Keratinocyte (primary cell): ENCODE results near the gene VWA3A. TPM values are rescaled to one million over a fixed set of nuclear protein-coding genes. Genes with fewer than 3 reads are reported as not detected.

Experiments
- DNase-seq: peaks from one replicate; pipeline ENCODE4 v3.0.0-alpha.2; 2011; ENCODE audit warnings: low read depth, missing footprints, low spot score
- FAIRE-seq: peaks from 2 replicates; lab custom pipeline; 2011; peaks lifted over from hg19 to GRCh38; lab: Jason Lieb, UNC
- H2AFZ ChIP-seq: 2 replicates; pipeline ENCODE4 v1.6.0; 2012; ENCODE audit warnings: low read length, control low read depth, inconsistent platforms; ENCODE audit not compliant: control insufficient read depth
- H3K27ac ChIP-seq: 2 replicates; pipeline ENCODE4 v1.5.1; 2011; ENCODE audit warnings: low read length; ENCODE audit not compliant: control insufficient read depth, insufficient read depth
- H3K27me3 ChIP-seq: 3 replicates; pipeline ENCODE4 v1.6.0; 2011; ENCODE audit warnings: low read length; ENCODE audit not compliant: control insufficient read depth, insufficient read depth; ENCODE audit errors: extremely low read depth
- H3K36me3 ChIP-seq, 2 experiments: 2 replicates in 1 of 2; 3 replicates in 1 of 2; pipeline ENCODE4 v1.5.1; 2011; ENCODE audit warnings: low read length in 2 of 2, mild to moderate bottlenecking in 1 of 2; ENCODE audit not compliant: control insufficient read depth in 2 of 2, insufficient read depth in 2 of 2; ENCODE audit errors: extremely low read depth in 1 of 2
- H3K4me1 ChIP-seq: 3 replicates; pipeline ENCODE4 v1.5.1; 2011; ENCODE audit warnings: low read length; ENCODE audit not compliant: control insufficient read depth, insufficient read depth; ENCODE audit errors: extremely low read depth
- H3K4me2 ChIP-seq: 3 replicates; pipeline ENCODE4 v1.6.0; 2011; ENCODE audit warnings: low read depth, low read length; ENCODE audit not compliant: control insufficient read depth, insufficient read depth; ENCODE audit errors: extremely low read depth
- H3K4me3 ChIP-seq, 3 experiments: fragments of 200-600 bp in 1 of 3; sonication (generic) in 1 of 3; 2 replicates in 2 of 3; 3 replicates in 1 of 3; pipeline ENCODE4 v1.5.1; 2011 to 2016; ENCODE audit warnings: low read length in 3 of 3, mild to moderate bottlenecking in 3 of 3, control low read depth in 2 of 3, inconsistent platforms in 1 of 3, low read depth in 1 of 3, mixed read lengths in 1 of 3, mixed run types in 1 of 3, moderate library complexity in 1 of 3; ENCODE audit not compliant: control insufficient read depth in 2 of 3, insufficient read depth in 2 of 3; ENCODE audit errors: extremely low read depth in 1 of 3
- H3K79me2 ChIP-seq: 2 replicates; pipeline ENCODE4 v1.6.0; 2012; ENCODE audit warnings: low read length; ENCODE audit not compliant: control insufficient read depth, insufficient read depth
- H3K9ac ChIP-seq: 3 replicates; pipeline ENCODE4 v1.6.0; 2011; ENCODE audit warnings: low read length; ENCODE audit not compliant: control insufficient read depth, insufficient read depth; ENCODE audit errors: extremely low read depth
- H3K9me1 ChIP-seq: 3 replicates; pipeline ENCODE4 v1.6.0; 2011; ENCODE audit warnings: low read length; ENCODE audit not compliant: control insufficient read depth, insufficient read depth; ENCODE audit errors: extremely low read depth
- H3K9me3 ChIP-seq: 2 replicates; pipeline ENCODE4 v1.5.1; 2012; ENCODE audit warnings: low read depth, low read length; ENCODE audit not compliant: control insufficient read depth
- H4K20me1 ChIP-seq: 3 replicates; pipeline ENCODE4 v1.6.0; 2011; ENCODE audit warnings: low read length; ENCODE audit not compliant: control insufficient read depth, insufficient read depth; ENCODE audit errors: extremely low read depth
- EZH2 ChIP-seq: IDR thresholded peaks from one replicate; pipeline ENCODE4 v1.6.1; 2012; ENCODE audit warnings: inconsistent platforms, mild to moderate bottlenecking, low read length, moderate library complexity
- dilution Hi-C: fragments of 300-500 bp; cut with MboI; formaldehyde crosslinking; loops from one replicate; pipeline ENCODE4 v1.7.0; 2020; ENCODE audit warnings: low sequenced_read_pairs; ENCODE audit not compliant: extremely low pct_ligation_motif_present
- polyA plus RNA-seq, 5 experiments: library from polyadenylated mRNA; depleted of rRNA in 3 of 5; stranded (reverse) in 3 of 5; stranded (forward) in 1 of 5; unstranded in 1 of 5; fragments of >200 nt; gene quantifications; 1 replicate in 1 of 5; 2 replicates in 3 of 5; 3 replicates in 1 of 5; pipeline versions ENCODE4 v1.2.1 to v1.2.3, GENCODE V29; 2011 to 2012; ENCODE audit warnings: missing spikeins in 2 of 5, low read depth in 1 of 5, low replicate concordance in 1 of 5
- TF ChIP-seq, protein P1 (sequence below), 3 experiments: IDR thresholded peaks in 1 of 3; conservative IDR thresholded peaks in 1 of 3; optimal IDR thresholded peaks in 1 of 3; 2 replicates in 2 of 3; 3 replicates in 1 of 3; pipeline versions ENCODE3 to v1.5.1; 2011; ENCODE audit warnings: low read length in 3 of 3, mild to moderate bottlenecking in 3 of 3, moderate library complexity in 2 of 3, control low read depth in 1 of 3, inconsistent platforms in 1 of 3; ENCODE audit not compliant: insufficient read depth in 2 of 3; ENCODE audit errors: extremely low read depth in 1 of 3

VWA3A gene
- polyA plus RNA-seq, 1 donor (not counting 4 experiments of a cell fraction or from before 2014, with no cell fraction given) = 0.05 TPM

DNA sequence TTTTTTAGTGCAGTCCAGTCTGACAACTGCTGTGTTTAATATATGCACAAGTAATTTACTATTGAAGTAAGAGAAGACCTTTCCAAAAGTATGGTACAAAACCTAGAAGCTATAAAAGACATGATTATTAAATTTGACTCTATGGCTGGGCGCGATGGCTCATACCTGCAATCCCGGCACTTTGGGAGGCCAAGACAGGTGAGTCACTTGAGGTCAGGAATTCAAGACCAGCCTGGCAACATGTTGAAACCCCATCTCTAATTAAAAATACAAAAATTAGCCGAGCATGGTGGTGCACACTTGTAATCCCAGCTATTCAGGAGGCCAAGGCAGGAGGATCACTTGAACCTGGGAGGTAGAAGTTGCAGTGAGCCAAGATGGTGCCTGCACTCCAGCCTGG is 41.4 kb upstream of the VWA3A start:
- dilution Hi-C loops = no loop called here
- H3K27me3 ChIP-seq = no peaks in the 10 kb centered on the region
- peak overlapping the region; percentile 12 for H3K4me2 ChIP-seq
- peaks cover 67% of the 10 kb centered on the region for H3K79me2 ChIP-seq
- peaks cover 0 to 6% of the 10 kb centered on the region in 2 experiments for H3K36me3 ChIP-seq
- no peaks in the 10 kb centered on the region for H3K9me3 ChIP-seq
- no peak for TF ChIP-seq EZH2
- TF ChIP-seq, protein P1, sequence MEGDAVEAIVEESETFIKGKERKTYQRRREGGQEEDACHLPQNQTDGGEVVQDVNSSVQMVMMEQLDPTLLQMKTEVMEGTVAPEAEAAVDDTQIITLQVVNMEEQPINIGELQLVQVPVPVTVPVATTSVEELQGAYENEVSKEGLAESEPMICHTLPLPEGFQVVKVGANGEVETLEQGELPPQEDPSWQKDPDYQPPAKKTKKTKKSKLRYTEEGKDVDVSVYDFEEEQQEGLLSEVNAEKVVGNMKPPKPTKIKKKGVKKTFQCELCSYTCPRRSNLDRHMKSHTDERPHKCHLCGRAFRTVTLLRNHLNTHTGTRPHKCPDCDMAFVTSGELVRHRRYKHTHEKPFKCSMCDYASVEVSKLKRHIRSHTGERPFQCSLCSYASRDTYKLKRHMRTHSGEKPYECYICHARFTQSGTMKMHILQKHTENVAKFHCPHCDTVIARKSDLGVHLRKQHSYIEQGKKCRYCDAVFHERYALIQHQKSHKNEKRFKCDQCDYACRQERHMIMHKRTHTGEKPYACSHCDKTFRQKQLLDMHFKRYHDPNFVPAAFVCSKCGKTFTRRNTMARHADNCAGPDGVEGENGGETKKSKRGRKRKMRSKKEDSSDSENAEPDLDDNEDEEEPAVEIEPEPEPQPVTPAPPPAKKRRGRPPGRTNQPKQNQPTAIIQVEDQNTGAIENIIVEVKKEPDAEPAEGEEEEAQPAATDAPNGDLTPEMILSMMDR (optimal IDR thresholded peaks at IDR 0.05 in 1 of 3, IDR thresholded peaks at IDR 0.05 in 1 of 3, conservative IDR thresholded peaks at IDR 0.05 in 1 of 3; ENCODE audit: extremely low read depth in 1 of 3, insufficient read depth in 2 of 3, low read length in 3 of 3) = no peak
- no peaks in the 10 kb centered on the region for H4K20me1 ChIP-seq
- H3K4me3 ChIP-seq = no peak overlapping the region
- no peak overlapping the region for H2AFZ ChIP-seq
- DNase-seq (no peak), FAIRE-seq (peak; percentile 5)
- H3K9ac ChIP-seq = no peak overlapping the region
- peak overlapping the region; percentile 24 for H3K27ac ChIP-seq
- no peaks in the 10 kb centered on the region for H3K9me1 ChIP-seq
- H3K4me1 ChIP-seq = peaks cover 22% of the 10 kb centered on the region

DNA sequence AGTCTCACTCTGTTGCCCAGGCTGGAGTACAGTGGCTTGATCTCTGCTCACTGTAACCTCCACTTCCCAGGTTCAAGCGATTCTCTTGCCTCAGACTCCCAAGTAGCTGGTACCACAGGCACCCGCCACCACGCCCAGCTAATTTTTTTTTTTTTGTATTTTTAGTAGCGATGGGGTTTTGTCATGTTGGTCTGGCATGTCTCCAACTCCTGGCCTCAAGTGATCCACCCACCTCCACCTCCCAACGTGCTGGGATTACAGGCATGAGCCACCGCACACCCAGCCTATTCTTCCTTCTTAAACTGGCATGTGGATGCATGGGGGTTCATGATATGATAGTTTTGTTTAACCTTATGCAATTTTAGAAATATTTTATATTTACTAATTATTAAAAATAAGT is 39.4 kb upstream of the VWA3A start:
- Histone ChIP-seq H3K27me3 (no peaks in the 10 kb centered on the region), H3K27ac (no peak overlapping the region), H3K9me3 (no peaks in the 10 kb centered on the region), H3K4me3 (no peak overlapping the region), H4K20me1 (no peaks in the 10 kb centered on the region), H3K4me1 (peaks cover 20% of the 10 kb centered on the region), H2AFZ (no peak overlapping the region), H3K79me2 (peaks cover 68% of the 10 kb centered on the region), H3K36me3 (peaks cover 1 to 6% of the 10 kb centered on the region in 2 experiments), H3K9ac (no peak overlapping the region), H3K9me1 (no peaks in the 10 kb centered on the region), H3K4me2 (no peak overlapping the region)
- TF ChIP-seq, protein P1 (optimal IDR thresholded peaks at IDR 0.05 in 1 of 3, IDR thresholded peaks at IDR 0.05 in 1 of 3, conservative IDR thresholded peaks at IDR 0.05 in 1 of 3; ENCODE audit: extremely low read depth in 1 of 3, insufficient read depth in 2 of 3, low read length in 3 of 3) = no peak
- TF ChIP-seq EZH2 = no peak
- DNase-seq (no peak), FAIRE-seq (no peak)
- dilution Hi-C loops = no loop called here
